K562 (cell line): ENCODE results near the gene CACNG7. TPM values are rescaled to one million over a fixed set of nuclear protein-coding genes. Genes with fewer than 3 reads are reported as not detected.
A peak's percentile ranks its signal among the peaks of the same experiment; 100 is the strongest.

ENCODE experiments used
- CBX2 ChIP-seq: fragments of 200-600 bp; sonication (generic); IDR thresholded peaks from one replicate; pipeline ENCODE4 v1.6.1; 2012; ENCODE audit warnings: mild to moderate bottlenecking, low read length, inconsistent platforms; ENCODE audit not compliant: insufficient read depth, poor library complexity, severe bottlenecking
- CTCFL ChIP-seq: IDR thresholded peaks from 2 replicates; pipeline ENCODE4 v1.6.1; 2011; ENCODE audit warnings: borderline replicate concordance, low read depth, mild to moderate bottlenecking, moderate library complexity, low read length; ENCODE audit not compliant: insufficient read depth, poor library complexity, severe bottlenecking
- CUX1 ChIP-seq: fragments of 200-800 bp; sonication (Bioruptor generic); IDR thresholded peaks from 2 replicates; pipeline ENCODE4 v1.6.1; 2016; ENCODE audit warnings: missing genetic modification characterization, missing compliant biosample characterization
- HES1 ChIP-seq: fragments of 450-650 bp; IDR thresholded peaks from 2 replicates; pipeline ENCODE4 v1.6.1; 2016; ENCODE audit warnings: low read depth, mild to moderate bottlenecking, moderate library complexity
- HMGN3 ChIP-seq: IDR thresholded peaks from 2 replicates; pipeline ENCODE4 v1.6.1; 2011; ENCODE audit warnings: borderline replicate concordance, low read depth, mild to moderate bottlenecking, mixed read lengths, low read length; ENCODE audit not compliant: insufficient read length; ENCODE audit errors: extremely low read depth
- MTA3 ChIP-seq: fragments of 450-650 bp; formaldehyde crosslinking; IDR thresholded peaks from 2 replicates; pipeline ENCODE4 v1.6.1; 2017; ENCODE audit warnings: mild to moderate bottlenecking, borderline replicate concordance
- MYC ChIP-seq, 2 experiments: fragments of 250-450 bp in 1 of 2; sonication (Bioruptor Pico) in 1 of 2; IDR thresholded peaks; 2 replicates each; pipeline versions ENCODE4 v1.5.1 to v1.6.1; 2012 to 2021; ENCODE audit warnings: low read depth in 2 of 2, borderline replicate concordance in 1 of 2, improper control_type of control experiment in 1 of 2, low read length in 1 of 2, mild to moderate bottlenecking in 1 of 2, moderate library complexity in 1 of 2
- NCOA6 ChIP-seq: fragments of 450-650 bp; IDR thresholded peaks from 2 replicates; pipeline ENCODE4 v1.6.1; 2017; ENCODE audit warnings: mild to moderate bottlenecking
- RHOXF2B ChIP-seq: fragments of 250-450 bp; sonication (Bioruptor Pico); conservative IDR thresholded peaks from 2 replicates; pipeline ENCODE4 v1.5.1; 2021
- SMC3 ChIP-seq: conservative IDR thresholded peaks from 2 replicates; pipeline ENCODE4 v1.6.1; 2011; ENCODE audit warnings: low read depth, low read length, improper control_type of control experiment; ENCODE audit not compliant: insufficient read depth
- SNAPC5 ChIP-seq: fragments of 250-450 bp; sonication (Bioruptor Pico); IDR thresholded peaks from 2 replicates; pipeline ENCODE4 v1.8.0; 2021; ENCODE audit warnings: moderate library complexity, mild to moderate bottlenecking, inconsistent platforms
- ZC3H4 ChIP-seq: sonication (generic); formaldehyde crosslinking; IDR thresholded peaks from 2 replicates; pipeline ENCODE4 v1.9.0; 2021; ENCODE audit warnings: missing genetic modification reagents, borderline replicate concordance
- polyA plus RNA-seq, 8 experiments: library from polyadenylated mRNA; depleted of rRNA in 4 of 8; stranded (reverse) in 5 of 8; unstranded in 3 of 8; fragments of >200 nt; fragmentation: Nextera tagmentation in 2 of 8; fragmentation: Illumina TruSeq in 1 of 8; extraction: Ambion mirVana in 2 of 8; extraction: Trizol in 1 of 8; gene quantifications; 2 replicates each; pipeline versions ENCODE4 v1.2.1 to v1.2.3, GENCODE V29; 2011 to 2014; ENCODE audit warnings: inconsistent platforms in 1 of 8, missing spikeins in 1 of 8
- total RNA-seq, 7 experiments: library from RNA; depleted of rRNA in 6 of 7; stranded (reverse); fragments of >200 nt in 6 of 7; fragmentation: Illumina TruSeq in 2 of 7; extraction: Trizol in 2 of 7; gene quantifications; 2 replicates each; pipeline versions ENCODE4 v1.2.1 to v1.2.3, GENCODE V29; 2011 to 2021; ENCODE audit warnings: low replicate concordance in 1 of 7
- TF ChIP-seq, protein P1 (sequence below): fragments of 450-650 bp; IDR thresholded peaks from 2 replicates; pipeline ENCODE4 v1.6.1; 2016
- TF ChIP-seq, protein P2 (sequence below), 3 experiments: fragments of 200-800 bp in 1 of 3; sonication (Bioruptor generic) in 1 of 3; sonication (generic) in 1 of 3; formaldehyde crosslinking in 1 of 3; IDR thresholded peaks; 2 replicates each; pipeline versions ENCODE4 v1.6.1 to v1.8.0; 2016 to 2022; ENCODE audit warnings: mild to moderate bottlenecking in 2 of 3, missing compliant biosample characterization in 2 of 3, missing genetic modification characterization in 2 of 3, missing genetic modification reagents in 1 of 3

CACNG7 gene
- total and polyA plus RNA-seq, 9 of the 15 experiments (the other 6 are each of a cell fraction or from before 2014, with no cell fraction given) = not detected

GRCh38 chr19:53898636-53899341 is 10.3 kb upstream of the CACNG7 start (continued):
- no peak for TF ChIP-seq CUX1 (CRISPR knock-in tag)
- no peak for TF ChIP-seq MYC (IDR thresholded peaks at IDR 0.05; ENCODE audit: low read depth, low read length)
- no peak for TF ChIP-seq MYC (CRISPR knock-in tag; IDR thresholded peaks at IDR 0.05; ENCODE audit: borderline replicate concordance, low read depth)
- TF ChIP-seq, protein P1, sequence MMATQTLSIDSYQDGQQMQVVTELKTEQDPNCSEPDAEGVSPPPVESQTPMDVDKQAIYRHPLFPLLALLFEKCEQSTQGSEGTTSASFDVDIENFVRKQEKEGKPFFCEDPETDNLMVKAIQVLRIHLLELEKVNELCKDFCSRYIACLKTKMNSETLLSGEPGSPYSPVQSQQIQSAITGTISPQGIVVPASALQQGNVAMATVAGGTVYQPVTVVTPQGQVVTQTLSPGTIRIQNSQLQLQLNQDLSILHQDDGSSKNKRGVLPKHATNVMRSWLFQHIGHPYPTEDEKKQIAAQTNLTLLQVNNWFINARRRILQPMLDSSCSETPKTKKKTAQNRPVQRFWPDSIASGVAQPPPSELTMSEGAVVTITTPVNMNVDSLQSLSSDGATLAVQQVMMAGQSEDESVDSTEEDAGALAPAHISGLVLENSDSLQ = peak; percentile 52; the same call in 1 of the 2 replicates
- TF ChIP-seq, protein P2, sequence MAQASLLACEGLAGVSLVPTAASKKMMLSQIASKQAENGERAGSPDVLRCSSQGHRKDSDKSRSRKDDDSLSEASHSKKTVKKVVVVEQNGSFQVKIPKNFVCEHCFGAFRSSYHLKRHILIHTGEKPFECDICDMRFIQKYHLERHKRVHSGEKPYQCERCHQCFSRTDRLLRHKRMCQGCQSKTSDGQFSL (CRISPR knock-in tag; IDR thresholded peaks at IDR 0.05) = peak; percentile 13; the same call in 1 of the 2 replicates
- TF ChIP-seq, protein P2 (tag; IDR thresholded peaks at IDR 0.05) = peak in 1 of 2 experiments; percentile 79; a peak in 2 of 4 replicates
- TF ChIP-seq SMC3 = no peak
- no peak for TF ChIP-seq RHOXF2B (CRISPR knock-in tag)
- no peak for TF ChIP-seq ZC3H4
- no peak for TF ChIP-seq CBX2
- peak; percentile 11 for TF ChIP-seq HMGN3
- no peak for TF ChIP-seq CTCFL
- no peak for TF ChIP-seq NCOA6
- no peak for TF ChIP-seq SNAPC5 (CRISPR knock-in tag)
- no peak for TF ChIP-seq HES1
- no peak for TF ChIP-seq MTA3
